Central memory CD8-positive, alpha-beta T cell (primary cell): ENCODE results near the gene ZNF672.

Source experiments
- ATAC-seq: fragments of 150-1000 bp; cut with Tn5 transposase; replicated peaks from 2 replicates; pipeline ENCODE4 v1.10.0; 2022; ENCODE audit warnings: mild to moderate bottlenecking, moderate FRiP score, moderate number of reproducible peaks; ENCODE audit not compliant: poor library complexity, severe bottlenecking; ENCODE audit errors: extremely low read depth
- DNase-seq, 2 donors: peaks; one replicate each; pipeline ENCODE4 v3.0.0; 2021; ENCODE audit warnings: low spot score in 2 of 2
- H3K27ac Mint-ChIP-seq: one replicate; pipeline ENCODE4 v1.8.0; 2022; ENCODE audit warnings: low read depth, mild to moderate bottlenecking, moderate library complexity, mixed read lengths
- H3K27me3 Mint-ChIP-seq: one replicate; pipeline ENCODE4 v1.8.0; 2022; ENCODE audit warnings: mixed read lengths
- H3K36me3 Mint-ChIP-seq: one replicate; pipeline ENCODE4 v1.8.0; 2022; ENCODE audit warnings: mild to moderate bottlenecking, moderate library complexity, mixed read lengths; ENCODE audit not compliant: insufficient read depth
- H3K4me1 Mint-ChIP-seq: one replicate; pipeline ENCODE4 v1.8.0; 2022; ENCODE audit warnings: mixed read lengths
- H3K4me3 Mint-ChIP-seq: one replicate; pipeline ENCODE4 v1.8.0; 2022; ENCODE audit warnings: mild to moderate bottlenecking, moderate library complexity, mixed read lengths
- H3K9me3 Mint-ChIP-seq: one replicate; pipeline ENCODE4 v1.8.0; 2022; ENCODE audit warnings: mixed read lengths

ZNF672 gene

DNA sequence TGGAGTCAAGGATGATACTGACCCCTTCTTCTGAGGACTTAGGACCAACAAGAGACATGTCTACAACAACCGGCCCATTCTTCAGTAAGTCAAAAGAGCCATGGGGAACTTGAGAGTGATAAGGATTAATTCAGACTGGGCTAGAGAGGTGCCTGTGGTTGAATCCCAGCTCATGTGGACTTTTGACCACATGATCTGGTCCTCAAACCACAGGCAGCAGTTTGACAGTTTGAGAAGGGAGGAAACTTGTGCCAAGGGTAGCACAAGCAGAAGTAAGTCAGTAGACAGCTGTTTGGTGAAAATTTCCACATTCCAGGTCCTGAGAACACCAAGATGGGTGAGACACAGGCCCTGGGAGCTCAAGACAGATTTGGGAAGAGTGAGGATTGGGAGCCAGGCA lies 32.1 kb upstream of the ZNF672 start:
- ATAC-seq (no peak), DNase-seq (no peak)
- Mint-ChIP-seq H3K4me1 (no peaks in the 10 kb centered on the region), H3K4me3 (no peak overlapping the region), H3K27me3 (peaks cover 26% of the 10 kb centered on the region), H3K27ac (no peak overlapping the region), H3K9me3 (no peaks in the 10 kb centered on the region), H3K36me3 (peaks cover 4% of the 10 kb centered on the region)

DNA sequence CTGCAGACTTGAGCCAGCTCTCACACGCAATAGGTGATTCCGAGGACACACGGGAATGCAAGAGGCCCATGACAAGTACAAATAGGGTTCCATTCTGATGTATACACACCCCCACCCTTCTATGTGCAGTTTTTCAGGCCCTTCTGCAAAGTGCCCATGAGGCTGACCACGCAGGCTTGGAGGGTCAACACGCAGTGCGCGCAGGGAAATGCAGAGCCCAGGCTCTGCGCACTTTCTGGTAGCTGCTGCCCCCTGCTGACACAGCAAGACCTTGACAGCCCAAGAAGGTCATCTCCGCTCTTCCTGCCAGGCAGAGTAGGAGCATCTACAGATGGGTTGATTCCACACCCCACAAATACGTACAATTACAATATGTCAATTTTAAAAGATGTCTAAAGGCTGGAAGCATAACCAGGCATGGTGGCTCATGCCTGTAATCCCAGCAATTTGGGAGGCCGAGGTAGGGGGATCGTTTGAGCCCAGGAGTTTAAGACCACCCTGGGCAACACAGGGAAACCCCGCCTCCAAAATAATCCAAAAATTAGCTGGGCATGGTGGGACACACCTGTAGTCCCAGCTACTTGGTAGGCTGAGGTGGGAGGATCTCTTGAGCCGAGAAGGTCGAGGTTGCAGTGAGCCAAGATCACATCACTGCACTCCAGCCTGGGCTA lies 30.8 kb upstream of the ZNF672 start:
- H3K4me1 Mint-ChIP-seq = peaks cover 6% of the 10 kb centered on the region
- H3K9me3 Mint-ChIP-seq = no peaks in the 10 kb centered on the region
- no peak for ATAC-seq
- no peak overlapping the region for H3K27ac Mint-ChIP-seq
- no peak for DNase-seq
- peaks cover 13% of the 10 kb centered on the region for H3K27me3 Mint-ChIP-seq
- H3K4me3 Mint-ChIP-seq = no peak overlapping the region
- peaks cover 4% of the 10 kb centered on the region for H3K36me3 Mint-ChIP-seq

DNA sequence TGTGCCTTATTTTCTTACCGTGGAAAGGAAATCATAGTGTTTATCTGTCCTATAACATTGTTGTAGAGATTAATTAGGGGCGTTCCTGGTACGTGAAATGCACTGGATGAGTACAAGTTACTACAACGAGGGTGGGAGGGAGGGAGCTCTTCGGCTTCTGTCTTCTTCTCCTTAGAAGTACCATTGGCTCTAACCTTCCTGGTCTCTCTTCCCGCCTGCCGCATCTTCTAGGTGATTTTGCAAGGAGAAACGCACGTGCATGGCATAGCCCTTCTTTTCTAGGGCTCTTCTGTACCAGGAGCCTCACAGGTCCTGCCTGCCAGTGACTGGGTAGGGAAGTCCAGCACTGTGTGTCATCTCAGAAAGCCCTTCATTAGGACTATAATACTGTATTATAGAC lies 29.1 kb upstream of the ZNF672 start:
- Mint-ChIP-seq H3K4me1 (peaks cover 6% of the 10 kb centered on the region), H3K36me3 (peaks cover 4% of the 10 kb centered on the region), H3K9me3 (no peaks in the 10 kb centered on the region), H3K27me3 (peaks cover 4% of the 10 kb centered on the region), H3K27ac (no peak overlapping the region), H3K4me3 (no peak overlapping the region)
- no peak for ATAC-seq
- DNase-seq = no peak

DNA sequence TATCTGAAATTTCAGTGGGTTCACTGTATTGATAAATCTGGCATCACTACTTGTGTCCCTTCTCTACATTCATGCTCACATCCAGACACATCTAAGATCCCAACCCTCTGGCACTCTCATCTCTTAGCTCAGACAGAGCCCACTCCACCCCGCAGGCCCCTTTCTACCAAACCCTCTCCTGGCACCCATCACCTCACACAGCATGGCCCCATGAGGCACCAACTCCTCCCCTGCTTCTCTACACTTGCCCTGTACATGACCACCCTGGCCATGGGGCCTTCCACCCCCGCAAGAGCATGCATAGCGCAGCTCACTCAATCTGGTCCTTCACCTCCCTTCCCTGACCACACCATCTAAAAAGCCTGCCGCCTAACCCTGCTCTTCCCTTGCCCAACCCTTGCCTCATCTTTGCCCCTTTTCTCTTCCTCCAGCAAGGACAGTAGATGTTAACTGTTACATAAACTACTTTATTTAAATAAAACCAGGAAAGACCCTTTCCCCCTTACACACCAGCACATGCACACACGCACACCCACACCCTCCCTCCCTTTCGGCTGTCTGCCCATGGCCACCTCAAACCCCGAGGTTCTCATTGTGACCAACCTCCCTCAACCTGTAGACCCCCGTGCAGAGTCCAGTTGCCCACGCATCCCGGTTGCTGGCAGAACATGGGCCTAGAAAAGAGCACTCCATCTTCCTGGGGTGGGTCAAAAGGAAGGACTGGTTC lies 27.9 kb upstream of the ZNF672 start:
- peak overlapping the region; percentile 3 for H3K27ac Mint-ChIP-seq

DNA sequence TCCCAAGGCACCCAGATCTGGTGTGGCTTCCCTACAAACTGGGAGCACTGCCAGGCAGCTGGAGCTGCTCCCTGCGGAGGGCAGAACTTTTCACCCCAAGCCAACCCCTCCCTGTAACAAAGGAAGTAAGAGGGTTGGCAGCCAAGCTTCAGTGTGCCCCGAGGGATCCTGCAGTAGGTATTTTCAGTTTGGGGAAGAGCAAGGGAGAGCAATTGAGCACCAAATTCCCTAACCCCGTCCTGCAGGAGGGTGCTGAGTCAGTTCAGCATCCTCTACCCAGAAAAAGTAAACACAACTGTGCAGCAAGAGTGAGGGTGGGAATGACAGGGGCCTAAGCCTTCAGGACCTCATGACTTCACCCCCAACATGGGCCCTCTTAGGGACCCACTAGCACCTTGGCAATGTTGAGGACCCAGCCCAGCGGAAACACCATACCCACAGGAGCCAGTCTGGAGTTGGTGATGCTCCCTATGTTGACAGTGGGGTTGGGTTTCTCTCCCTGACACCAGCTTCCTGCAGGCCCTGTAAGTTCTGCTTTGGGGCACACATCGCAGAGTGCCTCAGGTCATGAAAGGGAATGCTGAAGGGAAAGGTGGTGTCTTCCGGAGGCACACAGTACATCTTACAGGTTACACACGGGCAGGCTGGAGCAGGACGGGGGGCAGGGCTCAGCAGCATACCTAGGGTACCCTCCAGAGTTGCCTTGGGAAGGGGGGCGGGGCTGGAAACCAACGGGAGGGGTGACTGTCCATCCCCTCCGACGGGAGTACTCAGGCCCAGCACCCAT lies 27.1 kb upstream of the ZNF672 start:
- Mint-ChIP-seq H3K27me3 (no peaks in the 10 kb centered on the region), H3K4me1 (peaks cover 11% of the 10 kb centered on the region), H3K27ac (no peak overlapping the region), H3K36me3 (peaks cover 6% of the 10 kb centered on the region), H3K9me3 (no peaks in the 10 kb centered on the region), H3K4me3 (no peak overlapping the region)
- ATAC-seq = no peak
- DNase-seq = no peak

More for the DNA sequence above, 27.9 kb upstream of the ZNF672 start:
- H3K9me3 Mint-ChIP-seq = no peaks in the 10 kb centered on the region
- H3K4me1 Mint-ChIP-seq = peaks cover 6% of the 10 kb centered on the region
- no peak overlapping the region for H3K4me3 Mint-ChIP-seq
- peaks cover 4% of the 10 kb centered on the region for H3K36me3 Mint-ChIP-seq
- H3K27me3 Mint-ChIP-seq = no peaks in the 10 kb centered on the region
- ATAC-seq (no peak), DNase-seq (no peak)

DNA sequence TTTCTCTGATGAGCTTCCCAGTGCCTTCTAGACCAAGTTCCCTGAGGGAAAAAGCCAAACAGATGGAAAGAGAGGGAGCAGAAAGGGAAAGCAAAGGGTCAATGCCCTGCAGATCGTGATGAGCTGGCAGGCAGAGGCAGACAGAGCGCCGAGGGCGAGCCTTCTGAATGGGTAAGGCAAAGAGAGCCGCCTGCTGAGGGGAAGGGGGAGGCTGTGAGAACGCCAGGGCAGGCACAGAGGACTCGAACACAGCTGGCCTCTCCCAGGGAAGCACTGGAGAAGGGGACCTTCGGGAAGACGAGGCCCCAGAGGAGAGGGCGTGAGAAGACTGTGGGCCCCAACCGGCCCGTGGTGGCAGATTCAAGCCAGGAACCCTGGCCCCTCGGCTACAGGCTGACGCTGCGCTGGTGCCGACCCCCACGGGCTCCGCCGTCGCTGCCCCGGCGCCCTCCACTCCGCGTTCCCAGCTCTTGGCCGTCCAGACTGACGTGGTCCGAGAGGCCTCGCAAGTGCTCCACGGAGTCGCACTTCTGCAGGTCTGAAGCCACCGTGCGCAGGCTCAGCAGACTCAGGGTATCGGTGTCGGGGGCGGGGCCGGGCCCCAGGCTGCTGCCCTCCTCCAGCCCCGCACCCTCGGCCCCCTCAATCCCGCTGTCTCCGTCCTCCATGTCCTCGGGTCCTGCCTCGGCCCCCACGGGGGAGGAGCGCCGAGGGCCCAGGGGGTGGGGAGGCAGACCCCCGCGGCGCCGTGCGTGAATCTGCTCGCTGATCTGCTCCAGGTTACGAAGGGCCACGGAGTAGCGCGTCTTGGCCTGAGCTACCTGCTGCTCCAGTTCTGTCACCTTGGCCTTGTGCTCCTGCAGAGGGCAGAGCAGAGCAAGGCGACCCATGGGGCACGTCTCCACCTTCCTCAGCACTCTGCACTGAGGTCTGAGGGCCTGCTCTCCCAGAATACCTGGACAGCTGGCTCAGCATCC lies 26.2 kb upstream of the ZNF672 start:
- DNase-seq = no peak
- Mint-ChIP-seq H3K9me3 (no peaks in the 10 kb centered on the region), H3K4me1 (peaks cover 16% of the 10 kb centered on the region), H3K4me3 (no peak overlapping the region), H3K27ac (no peak overlapping the region), H3K27me3 (no peaks in the 10 kb centered on the region), H3K36me3 (peaks cover 7% of the 10 kb centered on the region)
- ATAC-seq = no peak

DNA sequence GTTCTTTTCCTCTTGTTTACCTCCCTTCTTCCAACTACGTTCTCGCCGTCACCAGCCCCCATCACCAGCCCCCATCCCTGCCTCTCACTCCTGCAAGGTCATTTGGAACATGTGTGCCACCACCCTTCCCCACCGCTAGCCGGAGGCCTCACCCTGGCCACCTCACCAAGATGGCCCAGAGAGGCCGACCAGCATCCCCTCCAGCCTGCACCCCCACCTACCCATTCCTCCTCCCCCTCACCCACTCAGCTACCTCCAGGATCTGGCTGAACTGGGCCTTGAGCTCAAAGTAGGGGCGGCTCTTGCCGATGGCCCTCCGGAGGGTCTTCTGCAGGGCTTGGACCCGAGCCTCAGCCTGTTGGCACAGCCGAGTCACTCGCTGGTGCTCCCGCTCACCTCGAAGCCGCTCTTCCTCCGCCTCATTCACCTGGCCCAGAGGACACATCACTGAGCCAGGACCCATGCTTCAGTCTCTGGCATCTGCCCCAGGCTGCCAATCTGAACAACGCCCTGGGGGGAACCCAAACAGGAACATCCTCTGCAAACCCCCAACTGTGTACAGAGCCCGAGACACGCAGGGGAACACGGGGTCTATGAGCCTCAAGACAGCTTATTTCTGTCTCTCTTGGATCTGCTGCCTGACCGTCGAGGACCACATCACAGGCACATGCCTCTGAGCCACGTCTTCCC lies 25.1 kb upstream of the ZNF672 start:
- H3K27me3 Mint-ChIP-seq = no peaks in the 10 kb centered on the region
- no peak for DNase-seq
- no peak overlapping the region for H3K4me3 Mint-ChIP-seq
- no peak overlapping the region for H3K27ac Mint-ChIP-seq
- peaks cover 27% of the 10 kb centered on the region for H3K4me1 Mint-ChIP-seq
- H3K36me3 Mint-ChIP-seq = peaks cover 9% of the 10 kb centered on the region
- H3K9me3 Mint-ChIP-seq = no peaks in the 10 kb centered on the region
- no peak for ATAC-seq

DNA sequence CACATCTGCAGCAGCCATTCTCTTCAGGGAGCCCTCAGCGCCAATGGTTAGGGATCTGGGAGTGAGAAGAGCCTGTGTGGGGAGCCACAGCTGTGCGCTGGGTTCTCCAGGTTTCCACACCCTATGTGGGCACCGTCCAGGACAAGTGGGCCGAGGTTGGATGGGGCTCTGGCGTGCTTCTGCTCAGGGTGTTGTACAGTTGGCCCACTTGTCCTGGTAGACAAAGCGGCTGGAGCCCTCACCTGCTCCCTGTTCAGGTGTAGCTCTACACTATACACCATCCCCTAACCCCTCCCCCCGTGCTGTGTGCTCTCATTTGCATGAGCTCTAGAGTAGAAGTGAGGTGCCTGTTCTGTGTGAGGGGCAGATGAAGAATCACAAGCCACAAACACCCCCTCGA lies 24.5 kb upstream of the ZNF672 start:
- H3K27ac Mint-ChIP-seq = no peak overlapping the region
- peaks cover 33% of the 10 kb centered on the region for H3K4me1 Mint-ChIP-seq
- peaks cover 9% of the 10 kb centered on the region for H3K36me3 Mint-ChIP-seq

DNA sequence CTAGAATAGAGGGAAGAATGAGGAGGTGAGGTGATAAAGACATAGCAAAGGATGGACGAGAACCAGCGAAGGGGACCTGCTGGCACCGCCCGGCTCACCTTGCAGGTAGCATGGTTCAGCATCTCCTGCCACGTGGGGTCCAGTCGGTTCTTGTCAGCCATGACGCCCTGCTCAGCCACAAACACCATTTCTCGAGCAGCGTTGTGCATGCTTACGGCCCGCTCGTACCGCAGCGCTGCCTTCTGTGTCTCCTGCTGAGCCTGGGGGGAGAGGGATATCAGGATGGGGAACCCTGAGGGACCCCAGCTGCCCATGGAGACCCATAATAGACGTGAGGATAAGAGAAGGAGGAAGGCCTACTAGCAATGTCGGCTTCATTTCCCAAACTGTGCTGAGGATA lies 23.7 kb upstream of the ZNF672 start:
- DNase-seq (no peak), ATAC-seq (no peak)
- Mint-ChIP-seq H3K27ac (no peak overlapping the region), H3K4me1 (peaks cover 39% of the 10 kb centered on the region), H3K27me3 (no peaks in the 10 kb centered on the region), H3K9me3 (no peaks in the 10 kb centered on the region), H3K36me3 (peaks cover 10% of the 10 kb centered on the region), H3K4me3 (no peak overlapping the region)

More for the DNA sequence above, 24.5 kb upstream of the ZNF672 start:
- Mint-ChIP-seq H3K9me3 (no peaks in the 10 kb centered on the region), H3K4me3 (no peak overlapping the region), H3K27me3 (no peaks in the 10 kb centered on the region)
- DNase-seq = no peak
- no peak for ATAC-seq

DNA sequence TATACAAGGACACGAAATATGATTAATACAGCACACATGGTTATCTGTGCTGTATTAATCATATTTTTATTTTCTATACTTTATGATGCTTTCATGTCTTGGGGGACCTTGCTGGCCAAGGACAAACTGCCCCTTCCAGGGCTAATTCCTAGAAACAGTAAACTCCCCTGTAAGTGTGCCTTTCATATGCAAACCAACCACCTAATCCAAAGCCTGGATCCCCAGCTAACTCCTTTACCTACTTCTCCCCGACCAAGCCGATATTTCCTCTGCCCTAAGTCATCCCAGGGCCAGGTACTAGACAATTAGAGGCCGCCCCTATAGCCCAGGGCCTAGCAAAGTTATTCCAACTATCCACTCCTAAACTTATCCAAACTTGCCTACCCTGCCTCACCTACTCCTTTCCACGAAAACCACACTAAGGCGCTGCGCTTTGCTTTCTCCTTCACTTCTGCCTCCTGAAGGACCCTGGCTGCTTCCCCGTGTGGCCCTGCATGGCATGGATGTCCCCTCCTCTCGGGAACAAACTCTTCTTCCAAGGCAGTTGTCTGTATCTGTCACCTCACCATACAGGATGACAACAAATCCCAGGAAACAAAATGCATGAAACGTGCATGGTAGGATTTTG lies 22.5 kb upstream of the ZNF672 start:
- no peak overlapping the region for H3K27ac Mint-ChIP-seq
- peaks cover 48% of the 10 kb centered on the region for H3K4me1 Mint-ChIP-seq
- ATAC-seq = no peak

DNA sequence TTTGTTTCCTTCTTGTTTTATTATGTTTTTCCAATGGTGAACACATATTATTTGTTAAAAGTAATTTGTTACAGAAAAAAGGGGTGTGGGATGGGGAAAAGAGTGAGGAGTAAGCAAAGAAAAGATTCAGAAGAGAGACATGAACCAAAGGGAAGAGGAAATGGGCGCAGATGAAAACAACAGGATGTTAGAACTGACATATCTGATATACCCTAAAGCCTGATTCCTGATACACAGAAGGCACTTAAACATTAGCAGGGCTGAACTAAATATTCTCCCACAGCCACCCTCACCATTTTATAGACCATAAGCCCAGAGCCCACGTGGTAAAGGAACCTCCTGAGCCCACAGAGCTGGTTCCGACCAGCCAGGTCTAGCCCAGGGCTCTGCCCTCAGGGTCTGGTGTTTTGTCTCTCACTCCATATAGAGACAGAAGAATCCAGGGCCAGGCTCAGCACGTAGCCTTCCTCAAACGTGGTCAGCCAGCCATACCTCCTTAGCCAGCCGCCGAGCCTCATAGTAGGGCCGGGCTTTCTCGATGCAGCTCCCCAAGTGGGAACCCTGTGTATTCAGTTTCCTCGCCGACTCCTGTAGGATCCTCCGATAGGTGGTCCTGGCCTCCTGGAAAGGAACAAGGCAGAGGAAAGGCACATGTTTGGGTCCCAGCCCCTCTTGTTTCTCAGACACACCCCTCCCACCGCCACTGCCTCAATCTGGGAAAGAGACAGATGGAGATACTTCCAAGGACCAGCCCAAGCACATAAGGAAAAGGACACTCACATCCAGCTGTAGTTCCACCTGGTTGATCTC lies 21.8 kb upstream of the ZNF672 start:
- H3K27ac Mint-ChIP-seq = peak overlapping the region; percentile 49
- no peak for ATAC-seq
- H3K36me3 Mint-ChIP-seq = peaks cover 16% of the 10 kb centered on the region
- no peaks in the 10 kb centered on the region for H3K9me3 Mint-ChIP-seq
- DNase-seq = no peak
- no peak overlapping the region for H3K4me3 Mint-ChIP-seq
- H3K4me1 Mint-ChIP-seq = peaks cover 52% of the 10 kb centered on the region
- H3K27me3 Mint-ChIP-seq = no peaks in the 10 kb centered on the region

More for the DNA sequence above, 22.5 kb upstream of the ZNF672 start:
- H3K36me3 Mint-ChIP-seq = peaks cover 10% of the 10 kb centered on the region
- no peak overlapping the region for H3K4me3 Mint-ChIP-seq
- no peak for DNase-seq
- H3K27me3 Mint-ChIP-seq = no peaks in the 10 kb centered on the region
- no peaks in the 10 kb centered on the region for H3K9me3 Mint-ChIP-seq
